Calu3 (cell line): Measurements from ENCODE around the gene KRI1. TPM values are rescaled to one million over a fixed set of nuclear protein-coding genes. Genes with fewer than 3 reads are reported as not detected.

ENCODE experiments used
- BruUV-seq: library from RNA; stranded (reverse); fragments of 400-500 nt; replicated peaks from 2 replicates; lab custom pipeline; 2021; lab: Mats Ljungman, UMichigan
- CTCF ChIA-PET: fragments of 300-600 bp; sonication (Branson Sonifier 250); formaldehyde crosslinking; loops from one replicate; lab custom pipeline; 2022; ENCODE audit warnings: antibody characterized with exemption; lab: Charles Lee
- DNase-seq: peaks from one replicate; pipeline ENCODE4 v3.0.0; 2022
- H3K27ac Mint-ChIP-seq: one replicate; pipeline ENCODE4 v1.8.0; 2022; ENCODE audit warnings: mixed read lengths; ENCODE audit not compliant: unreplicated experiment
- H3K27me3 Mint-ChIP-seq: one replicate; pipeline ENCODE4 v1.8.0; 2022; ENCODE audit warnings: mixed read lengths; ENCODE audit not compliant: unreplicated experiment
- H3K36me3 Mint-ChIP-seq: one replicate; pipeline ENCODE4 v1.8.0; 2022; ENCODE audit warnings: mild to moderate bottlenecking, moderate library complexity, mixed read lengths; ENCODE audit not compliant: insufficient read depth, unreplicated experiment
- H3K4me1 Mint-ChIP-seq: one replicate; pipeline ENCODE4 v1.8.0; 2022; ENCODE audit warnings: mild to moderate bottlenecking, low read depth, mixed read lengths; ENCODE audit not compliant: unreplicated experiment
- H3K4me3 Mint-ChIP-seq: one replicate; pipeline ENCODE4 v1.8.0; 2022; ENCODE audit warnings: mild to moderate bottlenecking, low read depth, moderate library complexity, mixed read lengths; ENCODE audit not compliant: unreplicated experiment
- H3K9me3 Mint-ChIP-seq: one replicate; pipeline ENCODE4 v1.8.0; 2022; ENCODE audit warnings: low read depth, mixed read lengths; ENCODE audit not compliant: unreplicated experiment
- intact Hi-C: fragments of 100-400 bp; cut with micrococcal nuclease; formaldehyde crosslinking; loops from one replicate; pipeline ENCODE4 v1.10.0; 2022; ENCODE audit not compliant: unreplicated experiment
- total RNA-seq: library from RNA; stranded (reverse); gene quantifications from 2 replicates; pipeline ENCODE4 v1.2.3, GENCODE V29; 2022
- TF ChIP-seq, protein P1 (sequence below): fragments of 200-600 bp; IDR thresholded peaks from one replicate; pipeline ENCODE4 v1.8.0; 2022; ENCODE audit warnings: antibody characterized with exemption; ENCODE audit not compliant: unreplicated experiment

Gene KRI1
- total RNA-seq, 1 experiment from 2014 or later: 29.6 TPM

DNA sequence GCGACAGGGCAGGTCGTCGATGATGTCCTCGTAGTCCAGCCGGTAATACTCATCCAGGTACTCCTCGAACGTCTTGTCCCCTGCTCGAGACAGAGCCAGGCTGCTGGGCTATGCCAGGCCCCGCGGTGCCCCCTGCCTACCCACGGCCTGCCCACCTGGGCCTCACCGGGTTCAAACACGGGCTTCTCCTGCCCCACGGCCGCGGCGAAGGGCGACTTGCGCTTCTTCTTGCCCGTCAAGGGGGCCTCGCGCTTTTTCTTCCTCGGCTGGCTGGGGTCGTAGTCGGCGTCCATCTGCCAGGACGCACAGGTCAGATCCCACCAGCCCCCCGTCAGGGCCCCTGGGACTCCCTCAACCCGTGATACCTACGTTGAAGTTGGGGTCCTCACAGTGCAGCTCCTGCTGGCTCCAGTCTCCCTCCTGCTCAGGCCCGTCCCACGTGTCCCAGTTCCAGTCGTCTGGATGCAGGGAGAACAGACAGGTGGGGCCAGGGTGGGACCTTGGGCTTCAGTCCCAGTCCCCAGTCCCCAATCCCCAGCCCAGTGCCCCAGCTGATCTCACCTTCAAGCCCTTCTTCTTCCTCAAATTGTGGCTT lies 8.1 kb downstream of the KRI1 start:
- no peaks in the 10 kb centered on the region for H3K4me1 Mint-ChIP-seq
- H3K36me3 Mint-ChIP-seq: peaks cover 31% of the 10 kb centered on the region
- no TSS peak for BruUV-seq
- no peaks in the 10 kb centered on the region for H3K27me3 Mint-ChIP-seq
- CTCF ChIA-PET: no interaction called here
- no peak overlapping the region for H3K27ac Mint-ChIP-seq
- intact Hi-C loops: no loop called here
- TF ChIP-seq, protein P1, sequence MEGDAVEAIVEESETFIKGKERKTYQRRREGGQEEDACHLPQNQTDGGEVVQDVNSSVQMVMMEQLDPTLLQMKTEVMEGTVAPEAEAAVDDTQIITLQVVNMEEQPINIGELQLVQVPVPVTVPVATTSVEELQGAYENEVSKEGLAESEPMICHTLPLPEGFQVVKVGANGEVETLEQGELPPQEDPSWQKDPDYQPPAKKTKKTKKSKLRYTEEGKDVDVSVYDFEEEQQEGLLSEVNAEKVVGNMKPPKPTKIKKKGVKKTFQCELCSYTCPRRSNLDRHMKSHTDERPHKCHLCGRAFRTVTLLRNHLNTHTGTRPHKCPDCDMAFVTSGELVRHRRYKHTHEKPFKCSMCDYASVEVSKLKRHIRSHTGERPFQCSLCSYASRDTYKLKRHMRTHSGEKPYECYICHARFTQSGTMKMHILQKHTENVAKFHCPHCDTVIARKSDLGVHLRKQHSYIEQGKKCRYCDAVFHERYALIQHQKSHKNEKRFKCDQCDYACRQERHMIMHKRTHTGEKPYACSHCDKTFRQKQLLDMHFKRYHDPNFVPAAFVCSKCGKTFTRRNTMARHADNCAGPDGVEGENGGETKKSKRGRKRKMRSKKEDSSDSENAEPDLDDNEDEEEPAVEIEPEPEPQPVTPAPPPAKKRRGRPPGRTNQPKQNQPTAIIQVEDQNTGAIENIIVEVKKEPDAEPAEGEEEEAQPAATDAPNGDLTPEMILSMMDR: no peak
- H3K4me3 Mint-ChIP-seq: no peak overlapping the region
- DNase-seq: no peak
- H3K9me3 Mint-ChIP-seq: no peaks in the 10 kb centered on the region

DNA sequence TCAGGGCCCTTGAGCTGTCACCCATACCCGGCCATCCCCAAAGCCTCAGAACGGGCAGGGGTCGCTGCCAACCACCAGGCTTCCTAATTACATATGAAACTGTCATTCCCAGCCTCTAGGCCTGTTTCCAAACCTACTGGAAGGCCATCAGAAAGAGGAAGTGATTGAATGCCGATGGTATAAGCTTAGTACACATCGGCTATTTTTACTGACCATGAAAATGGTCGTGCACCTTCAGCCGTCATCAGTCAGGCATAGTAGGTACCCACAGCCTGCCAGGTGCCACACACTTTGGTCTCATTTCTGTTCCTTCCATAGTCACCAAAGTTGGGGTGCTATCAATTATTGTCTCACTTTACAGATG lies 10.2 kb downstream of the KRI1 start:
- no peak overlapping the region for H3K4me3 Mint-ChIP-seq
- no peak overlapping the region for H3K27ac Mint-ChIP-seq
- H3K9me3 Mint-ChIP-seq: no peaks in the 10 kb centered on the region
- CTCF ChIA-PET: interaction anchor here (0.5 kb wide), 1 partner anchor 235 kb away, joined by 4 read pairs; no protein-coding TSS in a partner anchor
- H3K27me3 Mint-ChIP-seq: no peaks in the 10 kb centered on the region
- TF ChIP-seq, protein P1: no peak
- no peak for DNase-seq
- H3K4me1 Mint-ChIP-seq: no peaks in the 10 kb centered on the region
- BruUV-seq: no TSS peak
- H3K36me3 Mint-ChIP-seq: peaks cover 31% of the 10 kb centered on the region
- intact Hi-C loops: no loop called here

- TF ChIP-seq, protein P1: no peak
- intact Hi-C loops: no loop called here
- DNase-seq: no peak
- peaks cover 29% of the 10 kb centered on the region for H3K36me3 Mint-ChIP-seq
- no peaks in the 10 kb centered on the region for H3K9me3 Mint-ChIP-seq
- no peak overlapping the region for H3K27ac Mint-ChIP-seq
- BruUV-seq: no TSS peak
- no peak overlapping the region for H3K4me3 Mint-ChIP-seq
- CTCF ChIA-PET: interaction anchor here (0.6 kb wide), 1 partner anchor 146 kb away, joined by 7 read pairs; no protein-coding TSS in a partner anchor
- no peaks in the 10 kb centered on the region for H3K27me3 Mint-ChIP-seq
- no peaks in the 10 kb centered on the region for H3K4me1 Mint-ChIP-seq
Measured at GRCh38 chr19:10554760-10555609, 10.8 kb downstream of the KRI1 start.

GRCh38 chr19:10553943-10554381 lies 11.8 kb downstream of the KRI1 start:
- peaks cover 32% of the 10 kb centered on the region for H3K36me3 Mint-ChIP-seq
- no peaks in the 10 kb centered on the region for H3K9me3 Mint-ChIP-seq
- no TSS peak for BruUV-seq
- no peak overlapping the region for H3K27ac Mint-ChIP-seq
- no peak overlapping the region for H3K4me3 Mint-ChIP-seq
- TF ChIP-seq, protein P1: no peak
- no peaks in the 10 kb centered on the region for H3K27me3 Mint-ChIP-seq
- no peak for DNase-seq
- intact Hi-C loops: no loop called here
- CTCF ChIA-PET: no interaction called here
- H3K4me1 Mint-ChIP-seq: no peaks in the 10 kb centered on the region
